Tongue (tissue), 2 donors: ENCODE measurements around the gene HTRA2. TPM values are rescaled to one million over a fixed set of nuclear protein-coding genes. Genes with fewer than 3 reads are reported as not detected.
"Not testable (repeated sequence)": the region's sequence is repeated elsewhere in the genome, so short reads cannot be mapped to it uniquely, and the experiment has no call there.

Experiments
- DNase-seq: peaks from one replicate; pipeline ENCODE4 v3.0.0-alpha.2; 2015
- total RNA-seq: library from RNA; depleted of rRNA; stranded (reverse); fragments of >200 nt; gene quantifications from one replicate; pipeline ENCODE4 v1.2.3, GENCODE V29; 2014

HTRA2 gene
- total RNA-seq, 1 donor from 2014 or later: 30.2 TPM

DNA sequence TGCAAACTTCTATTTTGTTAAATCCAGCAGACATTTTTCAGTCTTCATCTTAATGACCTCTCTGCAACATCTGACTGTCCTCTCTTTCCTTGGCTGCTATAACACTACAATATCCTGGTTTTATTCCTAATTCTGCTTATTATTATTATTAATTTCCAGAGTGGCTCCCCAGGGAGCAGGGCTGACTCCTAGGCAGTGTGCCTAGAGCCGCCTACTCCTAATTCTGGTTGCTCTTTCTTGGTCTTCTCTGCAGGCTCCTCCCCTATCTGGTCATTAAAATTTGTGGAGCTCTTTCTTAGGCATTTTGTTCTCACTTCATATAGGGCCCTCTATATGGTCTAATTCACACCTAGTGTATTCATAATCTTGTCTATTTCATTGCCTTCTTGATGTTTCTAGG lies 13.2 kb downstream of the HTRA2 start:
- no peak for DNase-seq

DNA sequence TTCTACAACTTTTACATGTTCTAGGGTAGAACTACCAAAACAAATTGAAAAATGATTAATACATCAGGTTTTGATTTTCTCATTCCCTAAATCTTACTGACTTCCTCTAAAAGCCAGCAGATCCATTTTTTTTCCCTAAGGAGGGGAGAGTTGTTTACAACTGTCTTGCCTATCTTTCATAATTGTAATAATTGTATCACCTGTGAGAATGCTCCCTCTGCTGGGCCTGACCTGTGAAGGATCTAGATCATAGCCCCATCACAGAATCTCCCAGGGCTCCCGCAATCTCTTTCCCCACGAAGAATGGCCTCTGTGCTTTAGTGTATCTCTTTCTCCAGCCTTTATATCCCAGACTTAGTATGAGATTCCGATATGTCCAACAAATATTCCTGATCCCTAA lies 14.9 kb downstream of the HTRA2 start:
- DNase-seq: no peak

DNA sequence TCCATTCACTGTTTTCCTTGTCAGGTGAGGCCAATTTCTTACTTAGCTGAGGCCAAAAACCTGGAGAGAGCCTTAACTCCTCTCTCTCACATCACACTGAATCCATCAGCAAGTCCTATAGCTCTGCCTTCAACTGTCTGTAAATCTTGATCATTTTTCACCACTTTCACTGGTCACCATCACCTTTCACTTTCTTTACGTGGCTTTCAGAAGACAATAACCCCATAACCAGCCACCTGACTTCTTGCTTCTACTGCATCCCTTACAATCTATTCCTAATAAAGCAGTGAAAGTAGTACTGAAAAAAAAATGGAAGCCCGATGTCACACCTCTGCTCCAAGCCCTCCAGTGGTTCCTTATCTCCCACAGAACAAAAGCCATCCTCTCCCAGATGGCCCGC lies 16.3 kb downstream of the HTRA2 start:
- DNase-seq: no peak

DNA sequence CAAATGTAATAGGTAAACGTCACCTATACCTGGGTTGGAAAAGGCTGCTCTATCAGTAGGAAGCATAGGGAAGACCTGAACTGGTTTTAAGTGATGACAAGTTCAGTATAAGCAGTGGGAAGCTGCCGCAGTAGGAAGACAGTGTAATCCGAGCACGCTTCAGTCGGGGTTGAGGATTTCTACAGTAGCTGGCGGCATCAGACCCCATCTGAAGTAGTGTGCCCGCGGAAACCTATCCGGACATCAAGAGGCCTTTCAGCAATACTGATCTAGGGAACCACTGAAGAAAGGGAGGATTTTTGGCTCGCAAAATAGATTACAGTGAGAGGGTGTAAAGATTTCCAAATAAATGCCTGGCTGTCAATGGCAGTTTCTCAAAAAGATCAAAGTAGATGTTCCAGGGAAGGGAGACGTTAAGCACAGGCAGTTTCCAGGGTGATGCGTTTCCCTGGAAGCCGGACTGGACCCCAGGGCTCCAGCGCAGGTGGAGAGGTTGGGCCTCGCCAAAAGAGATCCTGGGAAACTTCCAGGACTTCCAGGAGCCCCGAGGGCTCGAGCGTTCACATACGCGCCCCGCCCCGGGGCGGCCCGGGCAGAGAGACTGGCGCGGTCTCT lies 18.7 kb downstream of the HTRA2 start:
- DNase-seq: no peak

DNA sequence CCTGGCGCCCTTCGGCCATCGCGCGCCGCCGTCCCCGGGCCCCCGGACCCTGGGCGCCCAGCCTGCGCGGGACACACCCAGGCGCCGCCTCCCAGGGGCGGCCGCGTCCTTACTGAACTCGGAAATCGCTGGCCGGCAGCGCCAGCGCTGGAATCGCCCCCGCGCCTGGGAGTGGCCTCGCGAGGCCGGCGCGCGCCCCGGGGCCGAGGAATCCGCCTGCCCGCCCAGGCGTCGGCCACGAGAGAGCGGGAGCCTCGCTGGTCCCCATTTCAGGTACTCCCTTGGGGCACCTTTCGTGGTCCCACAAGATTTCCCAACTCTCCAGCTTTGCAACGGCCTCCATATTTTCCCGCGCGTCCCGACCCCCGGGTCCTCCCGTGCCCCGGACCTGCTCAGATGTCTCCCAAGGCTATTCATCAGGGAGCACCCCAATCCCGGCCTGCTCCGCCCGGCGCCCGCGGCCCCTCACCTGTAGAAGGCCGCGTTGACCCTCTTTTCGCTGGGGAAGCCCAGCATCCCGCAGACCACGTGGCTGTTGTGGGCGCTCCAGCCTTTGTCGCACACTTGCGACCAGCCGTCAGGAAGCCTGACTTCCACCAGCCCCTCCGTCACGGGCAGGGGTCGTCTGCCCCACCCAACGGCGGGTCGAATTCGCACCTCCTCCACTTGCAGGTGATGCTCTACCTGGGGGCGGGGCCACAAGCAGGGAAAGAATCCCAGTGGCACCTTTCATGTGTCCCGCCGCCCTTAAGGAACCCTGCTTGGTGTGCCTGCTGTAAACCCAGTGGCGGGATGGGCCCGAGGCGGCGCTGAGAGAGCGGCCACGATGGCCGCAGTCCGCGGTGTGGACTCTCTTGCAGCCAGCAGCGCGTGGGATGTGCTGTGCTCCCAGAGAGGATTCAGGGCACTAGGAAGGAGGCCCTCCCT lies 19.4 kb downstream of the HTRA2 start:
- DNase-seq: peak; percentile 71

DNA sequence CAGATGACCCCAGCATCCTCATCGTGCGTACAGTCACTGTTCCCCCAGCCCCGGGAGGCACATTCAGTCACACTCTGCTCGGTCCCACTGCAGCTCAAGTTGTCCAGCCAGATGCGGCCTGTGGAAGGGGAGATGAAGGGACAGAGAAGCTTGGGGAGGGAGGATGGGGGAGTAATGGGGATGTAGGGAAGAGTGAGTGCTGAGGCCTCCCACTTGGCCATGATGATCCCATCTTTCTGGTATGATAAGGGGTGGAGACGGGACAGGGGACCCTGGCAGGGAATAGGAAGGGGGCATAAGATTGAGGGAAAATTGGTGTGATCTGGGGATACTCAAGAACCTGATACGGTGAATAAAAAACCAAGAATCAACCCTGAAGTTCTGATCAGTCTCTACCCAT lies 20.5 kb downstream of the HTRA2 start:
- no peak for DNase-seq

DNA sequence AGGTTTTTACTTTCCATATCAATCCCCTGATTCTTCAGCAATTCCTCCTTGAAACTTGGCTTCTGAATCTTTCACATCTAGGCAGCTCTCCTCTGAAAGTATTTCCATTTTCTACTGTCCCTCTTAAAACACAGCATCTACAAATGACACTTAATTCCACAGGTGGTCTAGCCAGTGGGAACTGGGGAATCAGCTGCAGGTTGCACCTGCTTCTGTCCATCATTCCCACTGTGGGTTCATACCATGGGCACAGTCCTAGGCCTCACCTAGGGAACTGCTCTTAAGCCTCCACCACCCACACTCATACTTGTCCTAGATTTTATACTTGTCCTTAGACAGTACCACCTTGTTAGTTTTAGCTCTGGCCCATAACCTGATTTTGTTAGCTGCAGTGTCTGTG lies 21.8 kb downstream of the HTRA2 start:
- DNase-seq: no peak

DNA sequence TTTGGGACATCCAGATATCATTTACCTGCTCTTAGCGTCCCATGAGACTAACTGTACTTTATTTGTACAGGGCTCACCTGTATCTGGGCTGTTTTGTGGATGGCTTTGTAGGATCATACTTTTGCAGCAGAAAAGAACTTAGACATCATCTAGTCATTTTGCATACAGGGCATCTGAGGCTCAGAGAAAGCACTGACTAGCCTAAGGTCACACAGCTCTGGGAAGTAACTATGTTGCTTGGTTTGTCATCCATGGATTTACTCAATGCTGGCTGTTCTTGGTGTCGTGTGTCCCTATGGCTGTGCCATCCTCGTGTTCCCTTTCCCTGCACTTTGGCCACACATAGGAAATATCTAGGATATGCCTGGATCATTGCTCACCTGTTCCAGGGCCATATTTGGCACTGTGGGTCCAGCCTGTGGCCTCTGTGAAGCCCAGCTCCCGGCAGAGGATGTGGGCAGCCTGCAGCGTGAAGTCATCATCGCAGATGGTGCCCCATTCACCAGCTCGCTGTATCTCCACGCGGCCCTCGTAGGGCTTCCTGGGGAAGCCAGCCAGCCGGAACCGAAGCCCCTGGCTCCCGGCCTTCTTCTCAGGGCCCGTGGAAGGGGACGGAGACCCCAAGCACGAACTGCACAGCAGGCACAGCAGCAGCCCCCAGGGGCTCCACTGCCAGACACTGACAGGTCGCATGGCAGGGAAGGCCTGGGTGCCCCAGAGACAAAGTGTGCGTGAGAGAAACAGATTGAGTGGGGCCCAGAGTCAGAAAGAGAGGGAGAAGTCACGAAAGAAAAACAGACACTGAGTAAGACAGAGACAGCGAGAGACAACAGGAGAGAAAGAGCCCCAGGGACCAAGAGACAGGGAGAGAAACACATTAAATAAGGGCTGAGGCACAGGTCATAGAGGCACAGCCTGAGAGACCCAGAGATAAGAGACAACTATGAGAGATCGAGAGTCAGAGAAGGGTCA lies 22.5 kb downstream of the HTRA2 start:
- DNase-seq: no peak

DNA sequence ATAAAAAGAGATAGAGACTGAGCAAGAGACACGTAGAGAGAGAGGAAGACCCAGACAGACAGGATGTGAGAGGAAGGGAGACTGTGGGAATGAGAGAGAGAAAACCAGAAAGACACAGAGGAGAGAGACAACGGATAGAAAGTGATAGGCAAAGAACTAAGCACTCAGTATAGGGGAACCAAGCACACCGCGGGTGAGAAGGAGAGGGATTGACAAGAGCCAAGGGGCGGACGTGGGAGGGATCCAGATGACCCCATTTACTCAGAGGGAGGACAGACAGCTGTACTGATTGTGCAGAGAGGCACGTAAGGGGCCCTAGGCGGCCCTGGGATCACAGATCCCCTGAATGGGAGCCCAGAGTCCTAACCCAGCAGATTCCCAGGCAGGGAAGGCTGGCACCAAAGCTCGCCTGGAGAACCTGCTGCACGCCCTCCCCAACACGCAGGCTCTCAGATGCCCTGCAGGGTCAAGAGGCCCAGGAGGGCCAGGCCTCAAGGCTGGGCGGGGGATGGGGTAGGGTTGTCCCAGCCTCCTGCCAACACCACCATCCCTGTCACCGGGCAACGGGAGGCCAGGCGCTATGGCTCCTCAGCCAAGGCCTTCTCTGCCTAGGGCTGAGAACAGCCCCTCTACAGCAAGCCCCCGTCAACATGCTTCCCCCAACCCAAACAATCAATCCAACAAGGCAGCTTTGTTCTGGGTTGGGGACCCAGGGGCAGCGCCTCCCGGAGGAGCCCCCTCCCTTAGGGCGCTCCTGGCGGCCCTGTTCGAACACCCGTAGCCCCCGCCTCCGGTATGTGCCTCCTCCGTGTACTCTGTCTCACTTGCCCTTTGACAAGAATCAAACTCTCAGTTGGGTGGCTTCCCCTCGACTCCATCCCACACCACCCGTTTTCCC lies 23.4 kb downstream of the HTRA2 start:
- no peak for DNase-seq

DNA sequence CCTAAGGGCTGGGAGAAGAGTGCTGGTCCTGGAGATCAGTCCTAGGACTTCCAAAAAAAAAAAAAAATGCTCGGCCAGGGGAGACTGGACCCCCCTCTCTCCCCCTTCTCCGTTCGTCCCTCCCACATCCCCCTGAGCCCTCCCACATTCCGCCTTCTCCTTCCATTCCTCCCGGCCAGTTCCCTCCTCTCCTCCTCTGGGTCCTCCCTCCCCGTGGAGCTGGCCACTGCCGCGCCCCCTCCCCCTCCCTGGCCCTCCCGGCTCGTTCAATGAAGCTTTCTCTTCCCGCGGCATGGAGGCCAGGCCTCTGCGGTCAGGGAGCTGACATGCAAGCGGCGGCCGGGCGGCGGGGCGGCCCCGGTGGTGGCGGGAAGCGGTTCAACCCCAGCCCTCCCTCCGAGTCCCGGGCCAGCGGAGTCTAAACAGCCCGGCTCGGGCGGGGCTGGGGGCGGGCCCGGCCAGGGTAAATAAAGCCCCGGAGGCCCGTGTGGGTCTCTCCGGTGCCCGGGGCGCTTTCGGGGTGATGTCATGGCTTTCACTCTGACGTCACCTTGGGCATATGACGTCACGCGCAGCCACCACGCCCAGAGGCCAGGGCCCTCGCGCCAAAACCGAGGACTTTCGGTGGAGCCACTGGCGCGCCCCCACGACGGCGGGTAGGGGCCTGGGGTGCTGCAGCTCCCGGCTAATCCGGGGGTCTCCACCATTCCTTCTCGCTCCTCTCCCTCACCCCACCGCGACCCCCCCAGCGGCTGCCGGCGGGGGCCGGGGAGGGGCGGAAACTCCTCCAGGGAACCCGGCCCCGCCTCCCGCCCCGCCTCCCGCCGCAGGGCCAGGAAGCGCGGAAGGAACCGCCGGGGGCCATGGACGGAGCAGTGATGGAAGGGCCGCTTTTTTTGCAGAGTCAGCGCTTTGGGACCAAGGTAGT lies 24.4 kb downstream of the HTRA2 start, which contains the start of the genes DOK1 and LOXL3:
TSS of gene DOK1 (plus strand) at position 829 of the 928 bp plus-strand sequence. CDS start at position 864, 35 bp downstream.
TSS of gene LOXL3 (minus strand) at position 51 of the 928 bp plus-strand sequence. CDS start 1,308 bp downstream, outside the sequence.
- peak; percentile 92 for DNase-seq

DNA sequence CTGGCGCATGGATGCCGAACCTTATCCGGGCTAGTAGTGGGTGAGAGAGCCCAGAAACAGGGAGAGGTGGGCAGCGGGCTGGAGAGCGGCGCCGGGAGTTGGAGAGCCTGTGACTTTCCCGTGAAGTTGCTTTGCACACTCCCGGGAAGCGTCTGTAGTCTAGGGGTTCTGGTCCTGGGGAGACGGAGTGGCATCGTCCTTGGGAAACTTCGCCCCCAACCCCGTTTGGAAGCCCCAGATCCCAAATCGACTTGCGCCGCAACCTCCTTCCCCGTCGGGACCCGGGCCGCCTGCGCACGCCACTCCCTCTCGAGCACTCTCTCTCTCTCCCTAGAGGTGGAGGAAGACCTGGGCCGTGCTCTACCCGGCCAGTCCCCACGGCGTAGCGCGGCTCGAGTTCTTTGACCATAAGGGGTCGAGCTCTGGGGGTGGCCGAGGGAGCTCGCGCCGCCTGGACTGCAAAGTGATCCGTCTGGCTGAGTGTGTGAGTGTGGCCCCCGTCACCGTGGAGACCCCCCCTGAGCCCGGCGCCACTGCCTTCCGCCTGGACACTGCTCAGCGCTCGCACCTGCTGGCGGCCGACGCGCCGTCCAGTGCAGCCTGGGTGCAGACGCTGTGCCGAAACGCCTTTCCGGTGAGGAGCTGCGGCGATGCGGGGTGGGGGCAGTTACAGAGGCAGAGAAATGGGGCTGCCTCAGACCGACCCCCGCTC lies 25.2 kb downstream of the HTRA2 start:
- no peak for DNase-seq

DNA sequence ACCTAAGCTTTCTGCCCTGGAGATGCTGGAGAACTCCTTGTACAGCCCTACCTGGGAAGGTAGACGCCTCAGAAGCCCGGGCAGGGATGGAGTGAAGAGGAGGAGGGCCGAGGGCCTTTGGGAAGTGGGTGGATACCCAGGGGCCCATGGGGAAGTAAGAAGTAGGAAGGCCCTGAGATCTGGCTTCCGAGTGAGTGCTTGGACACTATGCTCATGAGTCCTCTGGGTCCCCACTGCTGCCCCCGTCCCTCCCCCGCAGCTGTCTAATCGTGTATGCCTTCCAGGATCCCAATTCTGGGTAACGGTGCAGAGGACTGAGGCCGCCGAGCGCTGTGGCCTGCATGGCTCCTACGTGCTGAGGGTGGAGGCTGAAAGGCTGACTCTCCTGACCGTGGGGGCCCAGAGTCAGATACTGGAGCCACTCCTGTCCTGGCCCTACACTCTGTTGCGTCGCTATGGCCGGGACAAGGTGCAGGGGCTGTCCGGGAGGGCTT lies 25.9 kb downstream of the HTRA2 start:
- no peak for DNase-seq

DNA sequence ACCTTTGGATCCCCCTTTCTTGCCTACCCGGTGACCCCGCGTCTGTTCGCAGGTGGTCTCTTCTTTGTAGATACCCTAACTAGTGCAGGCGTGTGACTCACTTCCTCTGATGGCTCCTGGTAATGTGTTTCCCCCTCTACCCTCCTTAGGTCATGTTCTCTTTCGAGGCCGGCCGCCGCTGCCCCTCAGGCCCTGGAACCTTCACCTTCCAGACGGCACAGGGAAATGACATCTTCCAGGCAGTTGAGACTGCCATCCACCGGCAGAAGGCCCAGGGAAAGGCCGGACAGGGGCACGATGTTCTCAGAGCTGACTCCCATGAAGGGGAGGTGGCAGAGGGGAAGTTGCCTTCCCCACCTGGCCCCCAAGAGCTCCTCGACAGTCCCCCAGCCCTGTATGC lies 26.4 kb downstream of the HTRA2 start:
- DNase-seq: no peak

DNA sequence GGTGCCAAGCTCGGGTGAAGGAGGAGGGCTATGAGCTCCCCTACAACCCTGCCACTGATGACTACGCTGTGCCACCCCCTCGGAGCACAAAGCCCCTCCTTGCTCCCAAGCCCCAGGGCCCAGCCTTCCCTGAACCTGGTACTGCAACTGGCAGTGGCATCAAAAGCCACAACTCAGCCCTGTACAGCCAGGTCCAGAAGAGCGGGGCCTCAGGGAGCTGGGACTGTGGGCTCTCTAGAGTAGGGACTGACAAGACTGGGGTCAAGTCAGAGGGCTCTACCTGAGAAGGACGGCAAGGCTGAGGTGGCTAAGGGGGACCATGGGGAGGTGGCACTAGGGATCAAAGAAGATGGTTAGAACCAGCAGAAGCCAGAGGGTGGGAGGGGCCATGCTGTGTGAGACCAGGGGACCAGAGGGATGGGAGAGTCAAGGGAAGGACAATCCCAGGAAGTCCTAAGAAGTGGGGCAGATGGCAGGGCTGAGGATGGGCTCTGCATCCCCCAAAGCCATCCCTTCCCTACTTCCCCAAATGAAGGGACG lies 27.2 kb downstream of the HTRA2 start:
- DNase-seq: no peak

DNA sequence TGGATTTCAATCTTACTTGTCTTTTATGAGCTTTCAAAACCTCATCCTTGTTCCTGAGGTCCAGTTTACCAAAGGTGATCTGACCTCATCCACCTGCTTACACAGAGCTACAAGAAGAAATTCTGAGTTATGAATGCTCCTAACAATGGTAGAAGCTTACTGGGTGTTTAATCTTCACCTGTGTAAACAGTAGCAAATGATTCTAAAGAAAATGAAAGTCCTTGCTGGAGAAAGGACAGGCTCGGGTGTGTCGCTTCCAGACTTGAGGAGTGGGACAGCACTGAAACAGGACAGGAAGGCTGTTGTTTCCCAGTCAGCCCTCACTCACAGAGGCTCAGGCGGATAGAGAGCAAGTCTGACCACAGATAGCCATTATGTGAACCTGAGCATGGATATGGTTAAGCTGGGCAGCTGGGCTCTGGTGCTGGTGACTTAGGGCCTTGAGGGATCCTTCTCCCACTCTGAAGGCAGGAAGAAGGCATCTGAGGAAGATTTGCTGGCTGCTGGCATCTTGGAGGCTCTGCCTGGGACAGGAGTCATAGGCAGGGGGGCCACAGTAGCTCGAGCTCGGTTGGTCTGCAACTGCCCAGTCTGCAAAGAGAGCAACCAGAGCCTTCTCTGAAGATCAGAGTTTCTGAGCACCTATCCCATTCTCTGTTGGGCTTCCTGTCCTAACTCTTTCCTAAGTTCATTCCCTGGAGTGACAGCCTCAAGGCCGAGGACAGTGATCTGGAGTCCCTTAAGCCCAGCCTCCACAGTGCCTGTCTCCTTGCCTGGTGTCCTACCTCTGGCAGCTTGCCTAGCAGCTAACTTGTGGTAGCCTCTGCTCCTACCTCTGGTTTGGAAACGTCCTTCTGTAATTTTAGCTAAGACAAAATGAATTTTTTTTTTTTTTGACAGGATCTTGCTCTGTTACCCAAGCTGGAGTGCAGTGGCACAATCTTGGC lies 28.8 kb downstream of the HTRA2 start:
- DNase-seq: no peak

DNA sequence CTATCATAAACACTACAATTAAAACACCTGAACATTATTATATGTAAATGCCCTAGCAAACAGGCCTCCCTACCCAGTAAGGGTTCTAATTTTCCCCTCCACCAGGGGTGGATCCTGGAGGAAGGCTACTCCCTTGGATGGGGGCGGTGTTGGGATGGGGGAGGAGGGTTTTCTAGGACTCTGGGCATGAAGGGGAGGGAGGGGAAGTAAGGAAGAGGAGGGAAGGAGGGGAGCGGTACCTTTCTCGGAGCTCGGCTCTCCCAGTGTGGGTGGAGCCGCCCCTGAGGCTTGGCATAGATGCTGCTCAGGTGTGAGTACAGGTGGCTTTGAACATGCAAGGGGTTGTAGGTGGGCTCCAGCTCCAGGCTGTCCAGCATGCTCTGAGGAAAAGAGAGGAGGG lies 30.2 kb downstream of the HTRA2 start:
- no peak for DNase-seq

DNA sequence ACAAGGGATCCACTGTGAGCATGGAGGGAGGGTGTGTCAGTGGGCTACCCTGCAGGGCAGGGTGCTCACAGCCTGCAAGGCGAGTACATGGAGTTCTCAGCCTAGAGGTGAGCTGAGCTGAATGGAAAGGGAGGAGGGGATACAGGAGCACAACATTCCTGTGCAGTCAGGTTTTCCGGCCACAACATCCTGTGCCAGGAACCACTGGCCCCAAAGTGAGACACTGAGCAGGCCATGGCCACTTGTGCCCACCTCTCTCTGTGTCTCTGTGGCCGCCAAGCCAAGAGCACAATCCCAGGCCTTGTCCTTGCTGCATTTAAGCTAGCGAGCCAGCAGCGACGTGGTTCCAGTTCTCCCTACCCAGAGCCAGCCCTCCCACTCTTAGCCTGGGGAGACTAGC lies 30.9 kb downstream of the HTRA2 start:
- DNase-seq: no peak

DNA sequence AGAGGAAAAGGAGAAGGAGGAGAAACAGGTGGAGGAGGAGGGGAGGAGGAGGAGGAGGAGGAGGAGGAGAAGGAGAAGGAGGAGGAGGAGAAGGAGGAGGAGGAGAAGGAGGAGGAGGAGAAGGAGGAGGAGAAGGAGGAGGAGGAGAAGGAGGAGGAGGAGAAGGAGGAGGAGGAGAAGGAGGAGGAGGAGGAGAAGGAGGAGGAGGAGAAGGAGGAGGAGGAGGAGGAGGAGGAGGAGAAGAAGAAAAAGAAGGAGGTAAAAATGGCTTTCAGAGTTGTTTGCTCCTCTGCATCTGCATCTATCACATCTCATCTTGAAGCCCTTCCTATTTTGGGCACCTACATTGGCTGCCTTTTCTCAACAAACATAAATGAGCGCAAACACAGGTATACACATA lies 31.3 kb downstream of the HTRA2 start:
- not testable (repeated sequence) for DNase-seq
